Measurements from ENCODE around the gene PLPPR1.
"Not testable (repeated sequence)": the region's sequence is repeated elsewhere in the genome, so short reads cannot be mapped to it uniquely, and the experiment has no call there.

Gene PLPPR1

GRCh38 chr9:101028346-101029314, at the start of gene PLPPR1:
Gene PLPPR1, plus strand, starts transcription at chr9:101028727.
- no peak for DNase-seq (ENCODE audit: low spot score)

- no peak for DNase-seq (ENCODE audit: low spot score)
These were observed 38.8 kb upstream of the PLPPR1 start for GRCh38 chr9:100989731-100990130.

- DNase-seq (ENCODE audit: low spot score): no peak
These were observed 37.7 kb upstream of the PLPPR1 start for GRCh38 chr9:100990605-100991381.

- DNase-seq (ENCODE audit: low spot score): no peak
These were observed 35.9 kb upstream of the PLPPR1 start for GRCh38 chr9:100992632-100993031.

- no peak for DNase-seq (ENCODE audit: low spot score)
These were observed 28.5 kb upstream of the PLPPR1 start for GRCh38 chr9:100999906-101000544.

GRCh38 chr9:101005246-101005645, 23.3 kb upstream of the PLPPR1 start:
- no peak for DNase-seq (ENCODE audit: low spot score)

GRCh38 chr9:101014566-101014965, 14.0 kb upstream of the PLPPR1 start:
- no peak for DNase-seq (ENCODE audit: low spot score)

- DNase-seq (ENCODE audit: low spot score): no peak
These were observed 10.1 kb upstream of the PLPPR1 start for GRCh38 chr9:101018467-101018866.

GRCh38 chr9:101022704-101023103, 5.8 kb upstream of the PLPPR1 start:
- no peak for DNase-seq (ENCODE audit: low spot score)

- DNase-seq (ENCODE audit: low spot score): no peak
These were observed 2.6 kb upstream of the PLPPR1 start for GRCh38 chr9:101025940-101026339.

- no peak for DNase-seq (ENCODE audit: low spot score)
These were observed 1.7 kb upstream of the PLPPR1 start for GRCh38 chr9:101026824-101027223.

GRCh38 chr9:101027236-101027635, 1.3 kb upstream of the PLPPR1 start:
- no peak for DNase-seq (ENCODE audit: low spot score)

GRCh38 chr9:101027733-101028345, 688 bp upstream of the PLPPR1 start:
- DNase-seq (ENCODE audit: low spot score): no peak

- DNase-seq (ENCODE audit: low spot score): no peak
These were observed 973 bp downstream of the PLPPR1 start for GRCh38 chr9:101029315-101030085.

GRCh38 chr9:101030086-101030391, 1.5 kb downstream of the PLPPR1 start:
- no peak for DNase-seq (ENCODE audit: low spot score)

GRCh38 chr9:101032426-101032825, 3.9 kb downstream of the PLPPR1 start:
- no peak for DNase-seq (ENCODE audit: low spot score)

- peak; percentile 5 for DNase-seq (ENCODE audit: low spot score)
These were observed 5.7 kb downstream of the PLPPR1 start for GRCh38 chr9:101034222-101034621.

- no peak for DNase-seq (ENCODE audit: low spot score)
These were observed 6.6 kb downstream of the PLPPR1 start for GRCh38 chr9:101035098-101035497.

- DNase-seq (ENCODE audit: low spot score): no peak
These were observed 8.9 kb downstream of the PLPPR1 start for GRCh38 chr9:101037430-101037829.

GRCh38 chr9:101038488-101038887, 10.0 kb downstream of the PLPPR1 start:
- DNase-seq (ENCODE audit: low spot score): no peak

- not testable (repeated sequence) for DNase-seq (ENCODE audit: low spot score)
These were observed 11.1 kb downstream of the PLPPR1 start for GRCh38 chr9:101039581-101039980.
